Activated CD4-positive, alpha-beta T cell treated with anti-CD3 and anti-CD28 coated beads, Interleukin-2, amount 50 U/mL, for 1 hour (primary cell): ENCODE measurements around the gene BCL2.

ENCODE experiments used
- DNase-seq: peaks from one replicate; pipeline ENCODE4 v3.0.0-alpha.2; 2020

The BCL2 gene

GRCh38 chr18:63074981-63075404, 244.6 kb downstream of the BCL2 start:
- DNase-seq, result peak; percentile 47

GRCh38 chr18:63073481-63073880, 246.1 kb downstream of the BCL2 start:
- no peak for DNase-seq
